T-helper 1 cell (primary cell): ENCODE data around the gene CD86.

Experiments used
- DNase-seq, 5 donors: peaks; one replicate each; pipeline ENCODE4 v3.0.0-alpha.2; 2012 to 2020

CD86 gene

DNA sequence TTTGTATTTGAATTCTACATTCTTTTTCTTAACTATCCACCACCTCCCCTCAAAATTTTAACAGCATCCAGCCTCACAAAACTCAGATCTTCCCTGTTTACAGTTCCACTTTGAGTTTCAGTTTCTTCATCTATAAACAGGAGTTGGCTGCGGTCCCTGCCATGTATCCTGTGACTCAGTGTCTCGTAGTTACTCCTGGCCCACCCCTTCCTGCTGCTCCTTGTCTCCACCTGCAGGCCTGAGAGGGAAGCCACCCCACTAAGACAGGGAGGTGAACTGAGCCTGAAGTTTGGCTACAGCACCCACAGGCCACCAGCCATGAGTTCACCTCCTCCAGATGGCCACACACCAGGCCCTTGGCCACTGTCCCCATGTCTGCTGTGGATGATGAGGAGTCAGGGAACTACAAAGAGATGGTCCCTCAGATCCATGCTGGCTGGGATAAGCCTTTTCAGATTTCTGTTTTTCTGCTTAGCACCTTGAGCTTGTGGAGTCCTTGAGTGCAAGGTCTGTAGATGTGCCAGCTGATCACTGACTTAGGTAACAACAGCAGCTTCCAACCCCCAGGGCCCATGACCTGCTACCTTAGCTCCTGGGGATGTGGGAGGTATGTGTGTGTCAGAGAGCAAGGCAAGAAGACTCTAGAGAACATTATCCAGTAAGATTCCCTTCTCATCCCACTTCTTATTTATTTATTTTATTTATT, 37.5 kb downstream of the CD86 start:
- DNase-seq: peak in 1 of 5 donors; percentile 91

- peak in 1 of 5 donors; percentile 83 for DNase-seq
Measured at GRCh38 chr3:122094125-122094524, 39.0 kb downstream of the CD86 start.

DNA sequence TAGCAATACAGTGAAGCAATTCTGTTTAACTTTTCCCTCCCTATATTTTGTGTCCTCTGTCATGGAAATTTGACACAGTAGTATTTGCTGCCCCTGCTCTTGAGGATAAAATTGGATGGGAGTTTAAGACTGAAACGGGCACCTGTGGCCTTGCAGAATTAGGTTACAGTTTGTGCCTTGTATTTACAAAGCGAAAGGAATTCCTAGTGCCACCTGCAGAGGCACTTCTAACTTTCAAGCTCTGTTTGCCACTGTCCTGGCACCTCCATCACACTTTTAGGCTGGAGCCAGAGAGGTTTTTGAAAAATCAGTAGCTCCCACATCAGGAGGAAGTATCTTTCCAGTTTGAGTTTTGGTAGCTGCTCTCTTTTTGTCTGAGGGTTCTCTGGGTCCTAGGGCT, 39.5 kb downstream of the CD86 start:
- peak in 1 of 5 donors; percentile 39 for DNase-seq

- no peak for DNase-seq
Measured at GRCh38 chr3:122097141-122097540, 42.0 kb downstream of the CD86 start.

- peak in 1 of 5 donors; percentile 40 for DNase-seq
Measured at GRCh38 chr3:122098611-122099010, 43.4 kb downstream of the CD86 start.

DNA sequence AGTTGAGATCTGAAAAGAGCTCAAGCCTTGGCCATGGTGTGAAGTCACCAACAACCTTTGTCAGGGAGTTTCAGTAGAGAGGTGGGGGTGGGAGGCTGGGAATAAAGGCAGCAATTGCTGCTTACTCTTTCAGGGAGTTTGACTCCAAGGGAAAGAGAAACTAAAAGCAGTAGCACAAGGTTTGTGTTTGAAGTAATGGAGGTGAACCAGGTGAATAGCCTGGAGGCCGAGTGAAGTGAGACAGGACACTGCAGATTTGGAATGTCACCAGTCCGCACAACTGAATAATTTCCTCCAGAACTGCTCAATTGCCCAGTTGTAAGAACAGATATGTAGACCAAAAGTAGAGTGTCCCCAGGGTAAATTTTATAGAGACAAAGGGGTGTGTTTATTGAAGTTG, 44.1 kb downstream of the CD86 start:
- DNase-seq: no peak

DNA sequence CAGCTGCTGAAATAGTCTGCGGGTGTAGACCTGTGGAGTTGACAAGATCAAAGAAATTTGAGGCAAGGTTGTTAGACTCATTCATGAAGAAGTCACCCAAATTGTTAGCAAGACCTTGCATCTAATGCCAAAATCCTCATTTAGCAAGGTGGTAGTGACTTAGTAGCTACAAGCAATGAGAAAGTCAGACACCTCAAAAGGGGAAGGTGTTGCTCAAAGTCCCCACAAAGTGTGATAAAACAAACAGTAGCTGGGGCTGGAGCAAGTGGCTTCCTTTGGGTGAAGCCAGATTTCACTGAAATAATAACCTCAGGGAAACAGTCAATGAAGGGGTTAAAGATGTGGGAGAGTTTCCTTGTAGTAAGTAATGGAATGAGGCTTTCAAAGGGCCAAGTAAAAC, 44.9 kb downstream of the CD86 start:
- peak in 1 of 5 donors; percentile 33 for DNase-seq

DNA sequence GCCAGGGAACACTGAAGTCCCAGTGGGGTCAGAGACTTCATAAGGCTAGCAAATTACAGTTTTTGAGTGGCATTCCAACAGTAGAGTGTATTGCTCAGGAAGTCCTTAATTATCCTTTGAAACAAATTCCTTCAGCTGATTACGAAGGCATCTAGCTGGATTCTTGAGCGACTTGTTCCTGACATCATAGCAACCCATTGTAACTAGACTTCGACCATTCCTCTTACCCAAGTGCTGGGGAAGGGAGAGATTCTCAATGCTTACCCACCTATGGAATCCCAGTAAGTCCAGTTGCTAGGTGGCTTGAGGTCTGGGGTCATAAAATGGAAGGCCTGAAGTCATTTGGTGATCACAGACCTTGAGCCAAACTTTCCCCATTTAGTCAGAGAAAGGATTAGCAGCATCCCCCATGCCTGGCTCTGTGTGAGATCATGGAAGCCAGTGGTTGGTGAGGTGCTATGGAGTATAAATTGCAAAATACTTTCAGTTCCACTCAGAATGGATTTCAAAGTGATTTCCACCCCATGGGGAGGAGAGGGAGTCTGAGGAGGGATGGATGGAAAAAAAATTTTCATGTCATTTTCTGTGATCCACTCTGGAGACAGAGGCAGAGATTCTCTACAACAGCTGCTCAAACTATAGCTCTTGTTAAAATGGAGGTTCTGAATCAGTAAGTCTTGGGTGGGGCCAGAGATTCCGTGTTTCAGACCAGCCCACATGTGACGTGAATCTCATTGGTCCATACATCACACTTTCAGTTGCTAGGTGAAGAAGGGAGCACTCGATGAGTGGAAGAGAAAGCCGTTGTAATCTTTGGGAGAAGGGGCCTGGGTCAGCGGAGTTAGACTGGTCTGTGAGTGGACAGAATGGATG, 45.7 kb downstream of the CD86 start:
- peak in 1 of 5 donors; percentile 92 for DNase-seq

DNA sequence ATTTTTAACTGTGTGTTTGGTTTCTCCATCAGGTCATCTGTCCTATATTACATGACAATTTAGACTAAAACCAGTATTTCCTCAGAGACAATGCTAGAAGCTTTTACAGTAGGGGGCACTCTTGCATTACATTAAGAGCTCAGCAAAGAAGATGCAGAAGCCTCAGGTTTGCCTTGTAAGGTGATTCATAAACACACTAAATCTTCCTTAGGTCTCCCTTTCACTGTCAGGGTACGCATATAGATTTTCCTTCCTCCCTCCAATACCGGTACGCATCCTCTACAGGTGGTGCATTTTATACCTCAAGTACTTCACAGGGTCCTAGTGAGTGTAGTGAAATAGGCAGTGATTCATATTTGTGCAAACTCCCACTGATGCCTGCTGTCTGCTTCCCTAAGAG, 46.5 kb downstream of the CD86 start:
- DNase-seq: peak in 1 of 5 donors; percentile 88

DNA sequence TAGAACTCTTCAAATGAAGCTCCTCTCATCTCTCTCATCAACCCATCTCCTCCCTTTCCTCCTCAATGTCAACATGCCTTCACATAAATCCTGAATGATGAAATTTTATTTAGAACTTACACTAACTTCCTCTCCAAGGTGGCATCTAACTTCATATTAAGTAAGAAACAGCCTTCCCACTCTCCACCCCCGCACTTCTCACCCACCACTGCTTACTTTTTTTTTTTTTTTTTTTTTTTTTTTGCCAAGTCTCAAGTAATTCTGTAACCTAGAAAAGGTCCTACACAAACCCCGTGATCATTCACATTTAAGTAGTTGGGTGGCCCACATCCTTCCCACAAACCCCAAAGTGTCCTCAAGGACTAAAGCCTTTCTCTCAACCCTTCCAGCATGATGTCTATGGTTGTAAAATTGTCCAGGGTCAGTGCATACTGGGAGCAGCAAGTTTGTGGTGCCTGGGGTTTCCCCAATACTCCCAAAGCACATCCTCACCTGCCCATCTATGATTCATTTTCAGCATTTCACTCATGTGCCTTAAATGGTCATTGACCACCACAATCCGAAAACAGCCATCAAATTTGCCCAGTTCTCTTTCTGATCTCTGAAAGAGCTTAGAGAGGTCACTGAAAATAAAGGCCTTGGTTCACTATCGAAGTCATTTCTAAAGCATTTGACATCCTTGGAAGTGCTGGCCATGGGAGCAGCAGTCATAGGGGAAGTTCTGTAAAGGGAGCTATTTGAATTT, 47.2 kb downstream of the CD86 start:
- peak in 1 of 5 donors; percentile 68 for DNase-seq

DNA sequence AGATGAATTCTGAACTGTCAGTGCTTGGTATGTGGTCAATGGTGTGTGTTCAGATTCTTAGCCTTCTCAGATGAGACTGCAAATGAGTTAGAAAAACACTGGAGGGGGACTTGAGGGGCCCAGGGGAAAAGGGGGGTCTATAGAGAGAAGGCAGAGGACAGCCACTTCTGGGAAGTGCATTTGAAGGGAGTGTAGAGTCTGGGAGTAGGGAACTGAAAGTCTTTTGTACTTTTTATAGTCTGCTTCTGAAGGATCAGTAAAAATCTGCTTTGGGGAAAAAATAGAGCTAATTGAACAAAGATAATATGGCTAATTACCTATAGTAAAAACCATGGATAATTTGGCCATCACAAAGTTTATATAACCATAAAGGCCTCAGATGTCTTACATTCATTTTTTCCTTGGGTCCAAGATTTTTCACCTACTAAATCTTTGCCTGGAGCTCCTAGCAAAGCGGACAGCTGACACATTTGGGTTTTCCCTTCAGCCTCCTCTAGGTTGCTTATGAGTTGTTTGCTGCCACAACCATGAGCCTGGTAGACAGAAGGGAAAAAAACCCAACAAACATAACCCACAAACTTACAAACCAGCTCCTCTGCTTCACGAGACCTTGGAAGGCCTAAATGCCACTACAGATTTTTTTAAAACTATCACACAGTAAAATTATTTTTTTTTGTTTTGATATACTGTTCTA, 48.8 kb downstream of the CD86 start:
- DNase-seq: peak in 1 of 5 donors; percentile 40

- DNase-seq: no peak
Measured at GRCh38 chr3:122104515-122105194, 49.5 kb downstream of the CD86 start.

GRCh38 chr3:122105626-122106025, 50.5 kb downstream of the CD86 start:
- no peak for DNase-seq

DNA sequence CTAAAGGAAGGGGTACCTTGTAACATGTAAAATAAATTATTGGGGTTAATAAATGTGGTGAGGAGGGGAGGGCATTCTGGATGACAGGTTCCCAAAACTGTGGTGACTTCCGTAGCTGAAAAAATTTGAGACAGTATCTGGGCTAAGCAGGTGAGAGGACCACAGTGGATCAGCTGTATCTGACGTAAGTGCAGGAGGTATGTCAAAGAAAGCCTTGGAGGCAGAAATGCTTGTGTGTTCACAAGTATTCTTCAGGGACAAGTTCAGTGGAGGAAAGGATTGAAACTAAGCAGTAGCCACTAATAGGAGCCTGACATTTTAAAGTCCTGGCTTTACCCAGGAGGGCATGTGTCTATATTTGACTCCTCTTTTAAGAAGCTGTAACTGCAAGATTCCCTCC, 52.0 kb downstream of the CD86 start:
- DNase-seq: no peak

- no peak for DNase-seq
Measured at GRCh38 chr3:122111974-122112373, 56.8 kb downstream of the CD86 start.

GRCh38 chr3:122112754-122113153, 57.6 kb downstream of the CD86 start:
- no peak for DNase-seq

DNA sequence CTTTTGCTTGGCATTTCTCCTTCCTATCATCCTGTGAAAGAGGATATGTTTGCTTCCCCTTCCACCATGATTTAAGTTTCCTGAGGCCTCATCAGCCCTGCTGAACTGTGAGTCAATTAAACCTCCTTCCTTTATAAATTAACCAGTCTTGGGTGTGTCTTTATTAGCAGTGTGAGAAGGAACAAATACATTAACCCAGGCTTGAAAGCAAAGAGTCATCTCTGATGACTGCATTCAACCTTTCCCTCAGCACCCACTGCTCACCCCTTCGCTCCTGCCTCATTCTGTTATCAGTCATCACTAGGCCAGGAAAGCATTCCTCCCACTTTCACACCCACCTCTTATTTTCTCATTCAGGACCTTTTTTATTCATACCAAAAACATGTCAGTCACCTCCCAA, 68.7 kb downstream of the CD86 start:
- no peak for DNase-seq

GRCh38 chr3:122132949-122133540, 77.9 kb downstream of the CD86 start:
- DNase-seq: no peak

GRCh38 chr3:122146466-122146865, 91.3 kb downstream of the CD86 start:
- peak in 1 of 5 donors; percentile 95 for DNase-seq

DNA sequence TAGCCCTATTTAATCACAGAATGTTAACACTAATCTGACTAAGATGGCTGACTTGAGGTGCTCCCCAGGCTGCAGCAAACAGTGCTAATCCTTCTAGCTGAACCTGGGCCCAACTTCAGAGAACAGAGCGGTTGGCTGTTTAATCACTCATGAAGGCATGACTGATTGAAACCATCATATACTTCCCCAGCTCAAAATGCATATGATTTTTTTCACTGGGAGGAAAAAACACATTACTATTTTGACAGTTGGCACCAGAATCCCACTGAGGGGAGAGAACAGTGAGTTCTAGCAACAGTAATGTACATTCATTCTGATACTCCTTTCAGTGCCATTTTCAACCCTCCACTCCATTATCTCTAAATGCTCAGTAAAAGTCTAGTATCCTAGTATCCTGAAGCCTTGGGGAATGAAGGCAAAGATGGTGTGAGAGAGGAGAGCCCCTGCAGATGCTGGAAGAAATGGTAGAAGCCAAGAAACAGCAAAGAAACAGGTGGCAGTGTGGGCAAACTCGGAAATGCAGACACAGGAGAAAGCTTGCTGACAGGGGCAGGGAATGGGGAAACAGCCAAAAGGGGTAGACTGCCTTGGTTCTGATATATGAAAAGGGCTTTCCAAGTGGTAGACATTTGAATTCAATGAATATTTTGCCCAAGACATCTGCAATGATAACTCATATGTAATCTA, 93.9 kb downstream of the CD86 start:
- peak in 1 of 5 donors; percentile 74 for DNase-seq

DNA sequence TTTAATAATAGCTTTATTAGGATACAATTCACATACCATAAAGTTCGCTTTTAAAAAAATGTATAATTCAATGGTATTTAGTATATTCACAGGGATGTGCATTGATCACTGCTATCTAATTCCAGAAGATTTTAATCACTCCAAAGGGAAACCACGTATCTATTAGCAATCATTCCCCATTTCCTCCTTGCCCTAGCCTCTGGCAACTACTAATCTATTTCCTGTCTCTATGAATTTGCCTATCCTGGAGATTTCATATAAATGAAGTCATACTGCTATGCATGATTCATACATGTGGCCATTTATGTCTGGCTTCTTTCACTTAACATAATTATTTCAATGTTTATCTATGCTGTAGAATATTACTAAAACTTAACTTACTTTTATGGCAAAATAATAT, 96.3 kb downstream of the CD86 start:
- DNase-seq: no peak
